RWPE1 (cell line): ENCODE data around the gene SNX30.
"Not testable (repeated sequence)": the region's sequence is repeated elsewhere in the genome, so short reads cannot be mapped to it uniquely, and the experiment has no call there.

Experiments
- CTCF ChIA-PET: fragments of 350-600 bp; sonication (Branson Sonifier 250); formaldehyde crosslinking; extraction: SDS; loops from one replicate; lab custom pipeline; 2021; lab: Yijun Ruan, JAX
- POLR2A ChIA-PET: fragments of 400-600 bp; formaldehyde crosslinking; extraction: SDS; loops from one replicate; lab custom pipeline; 2020; ENCODE audit warnings: antibody characterized with exemption; ENCODE audit not compliant: low non-redundant PET; lab: Yijun Ruan, JAX
- DNase-seq: peaks from one replicate; pipeline ENCODE4 v3.0.0; 2012; ENCODE audit warnings: low spot score
- H3K27ac ChIP-seq: fragments of 450-650 bp; 2 replicates; pipeline ENCODE4 v1.5.1; 2017
- TF ChIP-seq, protein P1 (sequence below): fragments of 450-650 bp; conservative IDR thresholded peaks from 2 replicates; pipeline ENCODE4 v1.5.1; 2017; ENCODE audit warnings: low read depth, mild to moderate bottlenecking

The SNX30 gene

DNA sequence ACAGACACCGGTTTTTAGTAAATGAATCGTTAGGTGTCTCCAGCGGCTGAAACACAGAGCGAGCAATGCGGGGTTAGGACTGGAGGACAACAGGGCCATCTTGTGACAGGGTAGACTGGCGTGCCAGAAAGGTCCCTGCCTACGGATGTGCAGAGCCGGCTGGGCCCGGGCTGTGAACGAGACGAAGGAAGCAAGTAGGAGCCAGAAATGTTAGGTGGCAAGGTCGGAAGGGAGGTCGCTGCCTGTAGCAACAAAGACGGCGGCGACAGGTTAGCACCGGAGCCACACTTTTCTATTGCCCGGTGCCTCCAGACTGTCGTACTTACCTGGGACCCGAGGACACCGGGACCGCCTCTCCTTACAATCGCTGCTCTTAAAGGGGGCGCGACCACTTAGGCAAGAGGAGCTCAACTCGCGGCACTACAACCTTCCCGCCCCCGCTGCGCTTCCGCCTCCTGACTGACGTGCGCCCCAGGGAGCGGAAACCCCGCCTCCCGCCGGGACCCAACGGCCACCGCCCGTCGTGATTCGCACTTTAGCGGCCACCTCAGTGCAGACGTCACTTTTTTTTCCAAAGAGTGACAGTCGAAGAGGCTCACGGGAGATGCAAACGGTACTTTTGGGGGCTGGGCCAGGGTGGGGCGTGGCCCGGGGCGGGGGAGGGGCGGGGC is 32.8 kb upstream of the SNX30 start, which contains the start of gene INIP:
TSS of gene INIP (minus strand) at position 457 of the 671 bp plus-strand sequence. CDS start 1,632 bp downstream, outside the sequence.
- POLR2A ChIA-PET: interaction anchor here (1.4 to 1.7 kb wide), 2 partner anchors 32 to 232 kb away, joined by 6 to 7 read pairs; partner anchors contain the start of genes KIAA1958 and SNX30
- TF ChIP-seq, protein P1, sequence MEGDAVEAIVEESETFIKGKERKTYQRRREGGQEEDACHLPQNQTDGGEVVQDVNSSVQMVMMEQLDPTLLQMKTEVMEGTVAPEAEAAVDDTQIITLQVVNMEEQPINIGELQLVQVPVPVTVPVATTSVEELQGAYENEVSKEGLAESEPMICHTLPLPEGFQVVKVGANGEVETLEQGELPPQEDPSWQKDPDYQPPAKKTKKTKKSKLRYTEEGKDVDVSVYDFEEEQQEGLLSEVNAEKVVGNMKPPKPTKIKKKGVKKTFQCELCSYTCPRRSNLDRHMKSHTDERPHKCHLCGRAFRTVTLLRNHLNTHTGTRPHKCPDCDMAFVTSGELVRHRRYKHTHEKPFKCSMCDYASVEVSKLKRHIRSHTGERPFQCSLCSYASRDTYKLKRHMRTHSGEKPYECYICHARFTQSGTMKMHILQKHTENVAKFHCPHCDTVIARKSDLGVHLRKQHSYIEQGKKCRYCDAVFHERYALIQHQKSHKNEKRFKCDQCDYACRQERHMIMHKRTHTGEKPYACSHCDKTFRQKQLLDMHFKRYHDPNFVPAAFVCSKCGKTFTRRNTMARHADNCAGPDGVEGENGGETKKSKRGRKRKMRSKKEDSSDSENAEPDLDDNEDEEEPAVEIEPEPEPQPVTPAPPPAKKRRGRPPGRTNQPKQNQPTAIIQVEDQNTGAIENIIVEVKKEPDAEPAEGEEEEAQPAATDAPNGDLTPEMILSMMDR: peak; percentile 52
- CTCF ChIA-PET: interaction anchor here (0.6 to 1.8 kb wide), 4 partner anchors 40 to 275 kb away, joined by 3 to 6 read pairs (median 4); no protein-coding TSS in a partner anchor
- H3K27ac ChIP-seq: peak within 1 kb of the TSS; percentile 90
- DNase-seq: peak; percentile 99

DNA sequence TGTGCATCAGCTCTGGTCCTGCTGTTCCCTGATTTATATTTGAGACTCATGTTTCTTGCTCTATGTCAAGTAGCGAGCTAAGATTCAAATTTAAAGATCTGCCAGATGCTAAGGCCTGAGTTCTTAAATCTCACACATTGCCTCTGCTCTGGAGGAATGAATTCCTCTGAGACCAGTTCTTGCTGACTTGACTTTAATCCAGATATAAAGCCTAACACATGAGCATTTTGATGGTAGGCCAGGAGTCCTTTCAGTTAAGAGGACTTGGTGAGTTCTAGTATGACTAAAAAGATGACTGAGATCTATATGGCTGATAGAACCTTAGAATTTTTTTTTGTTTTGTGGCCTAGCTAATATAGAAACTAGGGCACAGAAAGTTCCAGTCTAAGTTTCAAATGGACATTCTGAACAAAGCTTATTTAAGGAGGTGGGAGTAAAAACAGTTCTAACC is 31.3 kb upstream of the SNX30 start:
- DNase-seq: no peak
- CTCF ChIA-PET: interaction anchor here (0.6 to 0.8 kb wide), 4 partner anchors 51 to 276 kb away, joined by 3 to 4 read pairs (median 3); no protein-coding TSS in a partner anchor
- H3K27ac ChIP-seq: no peak overlapping the region
- POLR2A ChIA-PET: no interaction called here
- TF ChIP-seq, protein P1: no peak

DNA sequence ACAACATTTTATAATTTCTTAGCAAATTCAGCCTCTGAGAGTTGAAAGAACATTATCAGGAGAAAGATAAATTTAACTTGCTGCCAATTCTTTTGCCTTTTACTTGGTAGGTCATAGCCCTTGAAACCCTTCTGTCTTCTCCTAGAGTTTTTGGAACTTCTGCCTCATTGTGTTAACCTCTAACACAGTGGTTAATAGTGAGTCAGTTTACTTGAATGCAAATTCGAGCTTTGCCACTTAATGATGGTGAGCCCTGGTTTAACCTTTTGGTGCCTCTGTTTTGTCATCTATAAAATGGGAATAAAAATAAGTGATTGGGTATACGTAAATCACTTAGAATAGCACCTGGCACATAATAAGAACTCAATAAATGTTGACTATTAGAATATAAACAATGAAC is 30.9 kb upstream of the SNX30 start:
- TF ChIP-seq, protein P1: no peak
- no peak overlapping the region for H3K27ac ChIP-seq
- no peak for DNase-seq
- ChIA-PET POLR2A (no interaction called here), CTCF (interaction anchor here (0.6 to 0.8 kb wide), 3 partner anchors 52 to 277 kb away, joined by 3 to 4 read pairs (median 3); no protein-coding TSS in a partner anchor)

DNA sequence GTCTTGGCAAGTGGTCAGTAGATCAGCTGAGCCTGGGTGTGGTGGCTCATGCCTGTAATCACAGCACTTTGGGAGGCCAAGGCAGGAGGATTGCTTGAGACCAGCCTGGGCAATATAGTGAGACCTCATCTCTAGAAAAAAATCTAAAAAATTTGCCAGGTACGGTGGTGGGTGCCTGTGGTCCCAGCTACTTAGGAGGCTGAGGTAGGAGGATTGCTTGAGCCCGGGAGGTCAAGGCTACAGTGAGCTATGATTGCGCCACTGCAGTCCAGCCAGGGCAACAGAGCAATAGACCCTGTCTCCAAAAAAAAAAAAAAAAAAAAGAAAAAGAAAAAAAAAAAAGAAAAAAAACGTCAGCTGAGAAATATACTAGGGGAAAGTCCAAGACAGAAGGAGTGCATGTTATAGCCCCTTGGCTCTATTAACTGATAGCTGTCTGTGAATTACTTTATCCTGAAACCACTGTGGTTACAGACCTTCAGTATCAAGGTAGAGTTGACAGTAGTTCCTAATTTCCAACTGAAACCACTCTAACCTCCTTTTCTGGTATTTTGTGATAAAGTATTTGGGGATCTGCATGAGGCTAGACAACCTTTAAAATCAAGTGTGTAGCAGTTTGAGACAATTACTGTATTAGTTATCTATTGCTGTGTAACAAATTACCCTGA is 30.3 kb upstream of the SNX30 start:
- TF ChIP-seq, protein P1: no peak
- ChIA-PET POLR2A (no interaction called here), CTCF (interaction anchor here (0.6 kb wide), 1 partner anchor 70 kb away, joined by 4 read pairs; no protein-coding TSS in a partner anchor)
- DNase-seq: no peak
- H3K27ac ChIP-seq: no peak overlapping the region

DNA sequence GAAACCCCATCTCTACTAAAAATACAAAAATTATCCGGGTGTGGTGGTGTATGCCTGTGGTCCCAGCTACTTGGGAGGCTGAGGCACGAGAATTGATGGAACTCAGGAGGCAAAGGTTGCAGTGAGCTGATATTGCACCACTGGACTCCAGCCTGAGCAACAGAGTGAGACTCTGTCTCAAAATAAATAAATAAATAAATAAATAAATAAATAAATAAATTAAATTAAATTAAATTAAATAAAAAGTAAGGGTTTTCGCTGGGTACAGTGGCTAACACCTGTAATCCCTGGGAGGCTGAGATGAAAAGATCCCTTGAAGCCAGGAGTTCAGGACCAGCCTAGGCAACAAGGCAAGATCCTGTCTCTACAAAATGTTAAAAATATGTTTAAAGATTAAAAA is 27.8 kb upstream of the SNX30 start:
- CTCF ChIA-PET: interaction anchor here (0.6 to 1.6 kb wide), 2 partner anchors 60 to 97 kb away, joined by 3 to 5 read pairs; no protein-coding TSS in a partner anchor
- H3K27ac ChIP-seq, POLR2A ChIA-PET: not testable (repeated sequence)

DNA sequence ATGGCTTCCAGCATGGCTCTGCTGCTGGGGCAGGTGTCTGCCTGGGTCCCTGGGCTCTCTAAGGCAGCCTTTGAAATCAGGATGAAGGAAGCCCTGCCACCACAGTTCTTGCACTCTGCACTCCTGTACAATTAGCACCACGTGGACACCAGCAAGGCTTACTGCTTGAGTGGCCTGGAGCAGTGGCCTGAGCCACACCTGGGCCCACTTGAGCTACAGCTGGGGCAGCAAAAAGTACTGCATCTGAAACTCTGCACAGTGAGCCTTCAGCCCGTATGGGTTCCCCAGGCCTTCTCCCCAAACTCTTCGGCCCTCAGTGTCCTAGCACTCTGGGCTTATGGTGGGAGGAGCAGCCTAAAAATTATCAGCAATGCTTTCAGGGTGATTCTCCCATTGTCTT is 24.6 kb upstream of the SNX30 start:
- POLR2A ChIA-PET: interaction anchor here (0.6 kb wide), 1 partner anchor 24 kb away, joined by 3 read pairs; no protein-coding TSS in a partner anchor
- no peak overlapping the region for H3K27ac ChIP-seq
- TF ChIP-seq, protein P1: no peak
- no peak for DNase-seq
- CTCF ChIA-PET: interaction anchor here (0.6 kb wide), 1 partner anchor 583 kb away, joined by 3 read pairs; no protein-coding TSS in a partner anchor

More for the DNA sequence above, 27.8 kb upstream of the SNX30 start:
- not testable (repeated sequence) for DNase-seq
